Activated B cell treated with CpG ODN at 0.5 μM for 24 hours (primary cell): ENCODE data around the gene VPS16. TPM values are rescaled to one million over a fixed set of nuclear protein-coding genes. Genes with fewer than 3 reads are reported as not detected.
"Not testable (repeated sequence)": the region's sequence is repeated elsewhere in the genome, so short reads cannot be mapped to it uniquely, and the experiment has no call there.

Experiments
- ATAC-seq: fragments of 200-7000 bp; cut with Tn5 transposase; one replicate; pipeline ENCODE4 v1.10.0; 2021; ENCODE audit warnings: low read depth, mild to moderate bottlenecking, moderate library complexity
- CTCF ChIA-PET: fragments of 350-600 bp; sonication (Branson Sonifier 250); formaldehyde crosslinking; loops from one replicate; lab custom pipeline; 2021; ENCODE audit warnings: antibody characterized with exemption; lab: Charles Lee
- POLR2A ChIA-PET: fragments of 350-600 bp; sonication (Branson Sonifier 250); formaldehyde crosslinking; loops from one replicate; lab custom pipeline; 2021; ENCODE audit warnings: antibody characterized with exemption; lab: Charles Lee
- DNase-seq: peaks from one replicate; pipeline ENCODE4 v3.0.0; 2022
- H3K27ac Mint-ChIP-seq: one replicate; pipeline ENCODE4 v1.8.0; 2020; ENCODE audit warnings: mixed read lengths
- H3K27me3 Mint-ChIP-seq: one replicate; pipeline ENCODE4 v1.8.0; 2021; ENCODE audit warnings: mixed read lengths
- H3K36me3 Mint-ChIP-seq: one replicate; pipeline ENCODE4 v1.8.0; 2021; ENCODE audit warnings: low read depth, mixed read lengths
- H3K4me1 Mint-ChIP-seq: one replicate; pipeline ENCODE4 v1.8.0; 2021; ENCODE audit warnings: mixed read lengths
- H3K4me3 Mint-ChIP-seq: one replicate; pipeline ENCODE4 v1.8.0; 2020; ENCODE audit warnings: mild to moderate bottlenecking, mixed read lengths
- H3K9me3 Mint-ChIP-seq: one replicate; pipeline ENCODE4 v1.8.0; 2020; ENCODE audit warnings: mixed read lengths
- intact Hi-C: fragments of 100-400 bp; cut with micrococcal nuclease; formaldehyde crosslinking; loops from one replicate; pipeline ENCODE4 v1.15.1; 2024
- total RNA-seq: library from RNA; stranded (reverse); gene quantifications from 2 replicates; pipeline ENCODE4 v1.2.3, GENCODE V29; 2022
- TF ChIP-seq, protein P1 (sequence below): fragments of 200-600 bp; IDR thresholded peaks from one replicate; pipeline ENCODE4 v1.8.0; 2022; ENCODE audit warnings: antibody characterized with exemption, mild to moderate bottlenecking

VPS16 gene
- total RNA-seq, 1 donor from 2014 or later, result 54.7 TPM

DNA sequence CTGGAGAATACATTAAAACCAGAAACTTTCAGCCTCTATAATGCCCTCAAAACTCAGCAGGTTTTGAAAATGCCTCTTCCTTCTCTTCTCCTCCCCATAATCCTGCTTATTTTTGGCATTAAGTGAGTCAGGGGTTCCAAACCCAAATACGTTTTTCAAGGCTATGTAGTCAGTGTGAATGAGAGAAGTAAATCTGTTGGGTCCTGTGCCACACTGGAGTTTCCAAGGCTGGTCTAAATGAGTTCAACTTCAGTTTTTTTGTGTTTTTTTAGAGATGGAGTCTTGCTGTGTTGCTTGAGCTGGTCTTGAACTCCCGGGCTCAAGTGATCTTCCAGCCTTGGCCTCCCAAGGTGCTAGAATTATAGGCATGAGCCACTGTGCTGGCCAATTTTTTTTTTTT, 53.7 kb downstream of the VPS16 start:
- Mint-ChIP-seq H3K36me3 (peaks cover 24% of the 10 kb centered on the region), H3K27ac (no peak overlapping the region), H3K9me3 (no peaks in the 10 kb centered on the region), H3K4me3 (no peak overlapping the region), H3K4me1 (peaks cover 35% of the 10 kb centered on the region), H3K27me3 (no peaks in the 10 kb centered on the region)
- no peak for ATAC-seq
- TF ChIP-seq, protein P1, sequence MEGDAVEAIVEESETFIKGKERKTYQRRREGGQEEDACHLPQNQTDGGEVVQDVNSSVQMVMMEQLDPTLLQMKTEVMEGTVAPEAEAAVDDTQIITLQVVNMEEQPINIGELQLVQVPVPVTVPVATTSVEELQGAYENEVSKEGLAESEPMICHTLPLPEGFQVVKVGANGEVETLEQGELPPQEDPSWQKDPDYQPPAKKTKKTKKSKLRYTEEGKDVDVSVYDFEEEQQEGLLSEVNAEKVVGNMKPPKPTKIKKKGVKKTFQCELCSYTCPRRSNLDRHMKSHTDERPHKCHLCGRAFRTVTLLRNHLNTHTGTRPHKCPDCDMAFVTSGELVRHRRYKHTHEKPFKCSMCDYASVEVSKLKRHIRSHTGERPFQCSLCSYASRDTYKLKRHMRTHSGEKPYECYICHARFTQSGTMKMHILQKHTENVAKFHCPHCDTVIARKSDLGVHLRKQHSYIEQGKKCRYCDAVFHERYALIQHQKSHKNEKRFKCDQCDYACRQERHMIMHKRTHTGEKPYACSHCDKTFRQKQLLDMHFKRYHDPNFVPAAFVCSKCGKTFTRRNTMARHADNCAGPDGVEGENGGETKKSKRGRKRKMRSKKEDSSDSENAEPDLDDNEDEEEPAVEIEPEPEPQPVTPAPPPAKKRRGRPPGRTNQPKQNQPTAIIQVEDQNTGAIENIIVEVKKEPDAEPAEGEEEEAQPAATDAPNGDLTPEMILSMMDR, result no peak
- no peak for DNase-seq
- ChIA-PET POLR2A (no interaction called here), CTCF (no interaction called here)
- intact Hi-C loops, result no loop called here

DNA sequence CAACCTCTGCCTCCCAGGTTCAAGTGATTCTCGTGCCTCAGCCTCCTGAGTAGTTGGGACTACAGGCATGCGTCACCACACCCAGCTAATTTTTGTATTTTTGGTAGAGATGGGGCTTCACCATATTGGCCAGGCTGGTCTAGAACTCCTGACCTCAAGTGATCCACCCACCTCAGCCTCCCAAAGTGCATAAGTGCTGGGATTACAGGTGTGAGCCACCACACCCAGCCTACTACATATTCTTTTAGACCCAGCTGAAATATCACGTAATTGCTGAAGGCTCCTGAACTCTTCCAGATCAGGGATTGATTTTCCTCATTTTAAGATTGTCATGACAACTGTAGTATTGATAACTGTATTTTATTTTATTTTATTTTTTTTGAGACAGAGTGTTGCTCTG, 54.6 kb downstream of the VPS16 start:
- POLR2A ChIA-PET, ATAC-seq, H3K27me3 Mint-ChIP-seq, H3K27ac Mint-ChIP-seq, H3K9me3 Mint-ChIP-seq, H3K4me3 Mint-ChIP-seq, DNase-seq, CTCF ChIA-PET, intact Hi-C loops: not testable (repeated sequence)
- Mint-ChIP-seq H3K36me3 (peaks cover 24% of the 10 kb centered on the region), H3K4me1 (peaks cover 41% of the 10 kb centered on the region)

DNA sequence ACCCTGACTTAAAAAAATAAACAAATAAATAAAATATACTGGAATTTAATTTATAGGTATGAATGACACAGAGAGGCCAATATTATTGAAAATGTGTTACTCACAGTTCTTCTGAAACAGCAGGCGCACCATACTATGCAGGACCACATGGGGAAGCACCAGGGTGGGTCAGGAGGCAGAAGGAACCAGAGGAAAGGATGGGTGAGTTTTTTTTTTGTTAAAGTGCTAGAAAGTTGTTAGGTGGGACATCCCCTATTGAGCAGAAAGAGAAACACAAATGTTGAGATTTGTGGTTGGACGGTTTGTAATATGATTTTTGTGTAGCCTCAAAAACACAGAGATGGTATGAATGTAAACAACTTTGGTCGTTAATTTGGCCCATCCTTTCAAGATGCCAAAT, 58.7 kb downstream of the VPS16 start:
- intact Hi-C loops, result no loop called here
- peak; percentile 28 for ATAC-seq
- no peak for DNase-seq
- H3K9me3 Mint-ChIP-seq, result no peaks in the 10 kb centered on the region
- no peak overlapping the region for H3K4me3 Mint-ChIP-seq
- no peaks in the 10 kb centered on the region for H3K27me3 Mint-ChIP-seq
- H3K4me1 Mint-ChIP-seq, result peaks cover 39% of the 10 kb centered on the region
- ChIA-PET POLR2A (no interaction called here), CTCF (no interaction called here)
- peaks cover 16% of the 10 kb centered on the region for H3K36me3 Mint-ChIP-seq
- TF ChIP-seq, protein P1, result no peak
- H3K27ac Mint-ChIP-seq, result no peak overlapping the region

DNA sequence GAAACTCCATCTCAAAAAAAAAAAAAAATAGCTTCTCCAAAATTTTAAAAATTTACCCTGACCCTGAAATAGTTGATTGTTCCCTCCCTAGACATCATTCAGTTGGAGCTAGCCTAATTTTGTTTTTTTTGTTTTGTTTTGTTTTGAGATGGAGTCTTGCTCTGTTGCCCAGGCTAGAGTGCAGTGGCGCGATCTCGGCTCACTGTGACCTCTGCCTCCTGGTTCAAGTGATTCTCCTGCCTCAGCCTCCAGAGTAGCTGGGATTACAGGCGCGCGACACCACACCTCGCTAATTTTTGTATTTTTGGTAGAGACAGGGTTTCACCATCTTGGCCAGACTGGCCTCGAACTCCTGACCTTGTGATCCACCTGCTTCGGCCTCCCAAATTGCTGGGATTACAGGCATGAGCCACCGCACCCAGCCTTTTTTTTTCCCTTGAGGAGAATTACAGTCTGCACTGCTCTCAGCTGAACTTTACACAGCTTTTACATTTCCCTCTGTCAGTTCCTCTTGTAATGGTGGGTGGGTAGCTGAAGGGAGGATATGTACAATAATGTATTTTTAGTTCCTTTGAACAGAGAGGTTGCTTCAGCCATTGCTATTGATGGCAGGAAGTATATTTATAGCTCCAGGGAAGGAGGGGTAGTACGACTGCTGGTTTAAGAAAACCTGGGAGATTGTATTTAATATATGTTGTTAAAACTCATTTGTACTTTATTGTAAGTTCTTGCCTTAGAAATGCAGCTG, 60.5 kb downstream of the VPS16 start:
- Mint-ChIP-seq H3K27me3 (no peaks in the 10 kb centered on the region), H3K27ac (peak overlapping the region; percentile 77), H3K9me3 (no peaks in the 10 kb centered on the region), H3K36me3 (peaks cover 10% of the 10 kb centered on the region), H3K4me3 (peak overlapping the region; percentile 47), H3K4me1 (peaks cover 39% of the 10 kb centered on the region)
- POLR2A ChIA-PET, result interaction anchor here (0.7 to 1.0 kb wide), 3 partner anchors 19 to 798 kb away, joined by 3 to 4 read pairs (median 3); partner anchors contain the start of gene PTPRA
- ATAC-seq (no peak), DNase-seq (no peak)
- CTCF ChIA-PET, result no interaction called here
- intact Hi-C loops, result no loop called here
- TF ChIP-seq, protein P1, result no peak

DNA sequence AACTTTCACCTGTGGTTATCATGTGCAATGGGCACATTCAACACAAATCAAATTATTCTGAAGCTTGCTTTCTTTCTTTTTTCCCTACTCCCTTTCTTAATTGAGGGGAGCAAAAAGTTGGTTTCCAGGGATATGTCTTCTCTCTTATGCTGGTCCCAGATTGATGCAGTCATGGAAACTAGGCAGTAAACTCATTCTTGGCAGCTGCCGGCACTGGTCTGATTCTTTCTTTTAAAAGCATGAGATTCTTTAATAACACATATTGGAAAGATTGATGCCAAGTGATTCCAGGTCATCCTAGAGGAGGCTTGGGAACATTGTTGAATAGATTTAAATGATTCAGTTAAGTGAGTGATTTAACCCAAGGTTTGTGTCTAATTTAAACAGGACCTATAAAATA, 61.7 kb downstream of the VPS16 start:
- H3K4me1 Mint-ChIP-seq, result peaks cover 36% of the 10 kb centered on the region
- ChIA-PET POLR2A (no interaction called here), CTCF (no interaction called here)
- H3K9me3 Mint-ChIP-seq, result no peaks in the 10 kb centered on the region
- no peak overlapping the region for H3K4me3 Mint-ChIP-seq
- DNase-seq, result no peak
- intact Hi-C loops, result no loop called here
- no peak overlapping the region for H3K27ac Mint-ChIP-seq
- TF ChIP-seq, protein P1, result no peak
- H3K36me3 Mint-ChIP-seq, result peaks cover 2% of the 10 kb centered on the region
- ATAC-seq, result no peak
- no peaks in the 10 kb centered on the region for H3K27me3 Mint-ChIP-seq
